GM21576 (cell line): ENCODE measurements around the gene NAGPA.

Experiments used
- ATAC-seq: cut with Tn5 transposase; IDR thresholded peaks from one replicate; pipeline ENCODE4 v1.9.1; 2021; ENCODE audit warnings: mild to moderate bottlenecking, moderate library complexity; ENCODE audit not compliant: unreplicated experiment

NAGPA gene

GRCh38 chr16:5028950-5029475, 4.7 kb downstream of the NAGPA start:
- no peak for ATAC-seq

GRCh38 chr16:5027575-5028235, 6.0 kb downstream of the NAGPA start:
- no peak for ATAC-seq

GRCh38 chr16:5027086-5027485, 6.6 kb downstream of the NAGPA start:
- no peak for ATAC-seq

DNA sequence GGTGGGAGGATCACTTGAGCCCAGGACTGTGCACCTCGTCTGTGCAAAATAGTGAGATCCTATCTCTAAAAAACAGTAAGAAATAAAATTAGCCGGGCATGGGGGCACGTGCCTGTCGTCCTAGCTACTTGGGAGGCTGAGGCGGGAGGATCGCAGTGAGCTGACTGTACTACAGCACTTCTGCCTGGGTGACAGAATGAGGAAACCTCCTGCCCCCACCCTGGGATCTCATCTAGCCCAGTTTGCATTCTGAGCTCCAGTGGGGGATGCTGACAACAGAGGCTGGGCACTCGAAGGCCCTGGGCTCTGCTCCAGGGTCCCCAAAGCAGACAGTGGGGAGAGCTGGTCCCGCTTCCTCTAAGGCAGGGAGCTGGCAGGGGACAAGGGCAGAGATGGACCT, 7.1 kb downstream of the NAGPA start:
- ATAC-seq: no peak

DNA sequence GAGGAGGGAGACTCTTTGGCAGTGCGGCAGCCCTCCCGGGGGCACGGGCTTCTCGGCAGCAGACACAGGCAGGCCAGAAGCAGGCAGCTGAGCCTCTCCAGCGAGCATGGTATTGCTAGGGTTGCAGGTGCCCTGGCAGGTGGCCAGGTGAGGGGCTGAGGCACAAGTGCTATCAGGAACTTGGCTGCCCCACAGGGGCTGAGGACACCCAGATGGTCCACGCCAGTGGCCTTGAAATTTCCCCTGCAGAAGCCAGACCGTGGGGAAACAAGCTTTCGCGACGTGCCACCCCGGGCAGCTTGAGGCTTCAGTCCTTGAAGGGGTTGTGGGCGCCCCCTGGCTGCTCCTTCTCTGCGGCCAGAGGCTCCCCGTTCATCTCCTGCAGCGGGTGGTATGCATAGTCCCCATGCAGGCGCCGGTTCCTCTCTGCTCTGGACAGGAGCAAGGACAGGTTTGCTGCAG, 8.5 kb downstream of the NAGPA start:
- no peak for ATAC-seq

DNA sequence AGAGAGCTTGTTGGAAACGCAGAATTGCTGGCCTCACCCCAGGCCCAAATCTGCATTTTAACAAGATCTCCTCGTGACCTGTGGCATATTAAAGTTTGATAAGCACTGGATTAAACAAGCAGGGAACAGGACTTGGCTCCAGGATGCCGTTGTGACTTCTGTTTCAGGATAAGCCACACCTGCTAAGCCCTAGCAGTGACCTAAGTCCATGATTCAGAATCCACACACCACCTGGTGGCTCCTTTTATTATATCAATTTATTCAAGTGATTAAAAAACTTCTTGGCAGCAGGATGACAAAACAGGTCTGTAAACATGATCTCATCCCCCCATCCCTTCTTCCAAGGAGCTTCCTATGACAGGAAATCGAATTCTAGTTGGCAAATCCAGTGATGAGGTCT, 9.1 kb downstream of the NAGPA start:
- no peak for ATAC-seq

DNA sequence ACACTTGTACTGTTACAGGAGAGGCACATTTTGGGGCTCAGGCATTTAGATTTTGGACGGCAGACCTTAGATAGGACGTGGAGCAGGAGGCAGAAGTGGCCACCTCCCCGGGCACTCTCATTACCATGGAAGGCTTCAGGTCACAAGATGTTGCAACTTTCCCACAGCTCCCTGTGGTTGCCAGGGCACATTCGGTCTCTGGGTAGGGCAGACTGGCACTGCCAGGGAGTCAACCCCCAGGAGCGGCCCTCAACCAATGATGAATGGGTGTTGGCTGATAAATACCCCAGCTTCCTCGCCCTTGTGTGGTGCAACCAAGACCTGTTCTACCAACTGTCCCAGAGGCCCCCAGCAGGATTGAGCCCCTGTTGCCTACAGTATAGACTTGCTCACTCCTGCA, 11.2 kb downstream of the NAGPA start:
- no peak for ATAC-seq

GRCh38 chr16:5020551-5020950, 13.2 kb downstream of the NAGPA start:
- no peak for ATAC-seq

DNA sequence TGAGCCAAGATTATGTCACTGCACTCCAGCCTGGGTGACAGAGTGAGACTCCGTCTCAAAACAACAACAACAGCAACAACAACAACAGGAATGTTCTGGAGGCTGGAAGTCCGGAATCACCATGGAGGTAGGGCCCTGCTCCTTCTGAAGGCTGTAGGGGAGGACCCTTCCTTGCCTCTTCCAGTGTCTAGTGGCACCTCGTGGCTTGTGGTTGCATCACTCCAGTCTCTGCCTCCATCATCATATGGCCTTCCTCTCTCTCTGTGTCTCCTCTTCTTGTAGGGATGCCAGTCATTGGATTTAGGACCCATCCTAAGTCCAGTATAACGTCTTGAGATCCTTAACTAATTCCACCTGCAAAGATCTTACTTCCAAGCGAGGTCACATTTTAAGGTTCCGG, 14.0 kb downstream of the NAGPA start:
- ATAC-seq: no peak

DNA sequence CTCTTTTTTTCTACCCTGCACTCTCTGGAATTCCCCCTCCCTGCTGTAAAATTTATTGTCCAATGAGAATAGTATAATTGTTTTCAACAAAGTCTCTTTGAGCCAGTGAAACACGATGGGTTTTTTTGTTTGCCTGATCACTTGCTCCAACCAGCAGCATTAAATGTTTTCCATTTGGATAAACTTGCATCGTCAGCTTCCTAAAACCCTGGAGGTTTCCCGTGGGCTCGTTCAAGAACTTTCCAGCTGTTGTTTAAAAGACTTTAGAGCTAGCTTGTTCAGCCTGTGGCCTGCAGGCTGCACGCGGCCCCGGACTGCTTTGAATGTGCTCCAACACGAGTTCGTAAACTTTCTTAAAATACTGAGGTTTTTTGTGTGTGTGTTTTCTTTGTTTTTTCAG, 14.9 kb downstream of the NAGPA start:
- ATAC-seq: no peak

- ATAC-seq: no peak
Observed at GRCh38 chr16:5017678-5017969, 16.1 kb downstream of the NAGPA start.

DNA sequence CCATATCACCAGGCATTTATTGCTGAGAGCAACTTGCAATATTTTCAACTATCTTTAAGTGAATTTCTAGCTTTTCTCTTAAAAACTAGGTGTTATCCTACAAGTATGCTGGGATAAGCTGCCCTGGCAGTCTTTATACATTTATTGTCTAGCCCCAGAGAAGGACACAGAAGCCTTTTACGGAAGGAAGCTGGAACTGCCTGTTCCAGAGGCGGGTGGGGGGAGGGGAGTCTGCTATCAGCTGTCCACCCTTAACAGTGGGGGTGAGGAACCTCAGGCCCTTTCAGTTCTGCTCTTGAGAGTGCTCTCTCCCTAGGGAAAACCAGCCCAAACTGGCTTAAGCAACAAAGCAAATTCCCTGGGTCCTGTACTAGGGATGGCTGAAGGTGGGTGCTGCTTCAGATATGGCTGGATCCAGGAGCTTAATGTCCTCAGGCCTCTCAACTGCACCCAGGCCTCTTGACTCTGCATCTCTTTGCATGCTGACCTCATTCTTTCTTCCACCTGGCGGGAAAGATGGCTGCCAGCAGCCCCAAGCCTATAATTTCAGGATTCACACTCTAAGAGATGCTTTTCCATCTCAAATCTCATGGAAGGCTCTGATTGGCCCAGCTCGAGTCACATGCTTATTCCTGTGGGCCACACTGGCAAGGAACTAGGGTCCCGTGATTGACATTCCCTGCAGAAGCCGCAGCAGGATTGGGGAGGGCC, 16.6 kb downstream of the NAGPA start:
- no peak for ATAC-seq

- ATAC-seq: no peak
Observed at GRCh38 chr16:5015887-5016286, 17.8 kb downstream of the NAGPA start.

GRCh38 chr16:5015351-5015750, 18.4 kb downstream of the NAGPA start:
- no peak for ATAC-seq

GRCh38 chr16:5012887-5013286, 20.8 kb downstream of the NAGPA start:
- ATAC-seq: no peak

- no peak for ATAC-seq
Observed at GRCh38 chr16:5011637-5012036, 22.1 kb downstream of the NAGPA start.

- no peak for ATAC-seq
Observed at GRCh38 chr16:5010576-5011329, 23.0 kb downstream of the NAGPA start.

- no peak for ATAC-seq
Observed at GRCh38 chr16:5008311-5008731, 25.4 kb downstream of the NAGPA start.

DNA sequence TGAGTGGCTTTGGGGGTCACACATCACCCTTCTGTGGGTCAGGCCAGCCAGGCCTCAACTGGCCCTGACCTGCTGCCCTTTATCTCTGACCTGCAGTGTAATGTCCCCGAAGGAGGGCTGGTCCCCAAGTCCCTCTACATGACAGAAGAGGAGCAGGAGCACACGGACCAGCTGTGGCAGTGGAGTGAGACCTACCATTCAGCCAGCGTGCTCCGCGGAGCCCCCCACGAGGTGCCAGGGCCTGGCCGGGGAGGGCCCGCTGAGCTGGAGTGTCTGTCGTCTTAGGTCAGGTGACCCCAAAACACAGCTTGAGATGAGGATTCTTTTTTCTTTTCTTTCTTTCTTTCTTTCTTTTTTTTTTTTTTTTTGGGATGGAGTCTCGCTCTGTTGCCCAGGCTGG, 26.5 kb downstream of the NAGPA start:
- ATAC-seq: no peak

DNA sequence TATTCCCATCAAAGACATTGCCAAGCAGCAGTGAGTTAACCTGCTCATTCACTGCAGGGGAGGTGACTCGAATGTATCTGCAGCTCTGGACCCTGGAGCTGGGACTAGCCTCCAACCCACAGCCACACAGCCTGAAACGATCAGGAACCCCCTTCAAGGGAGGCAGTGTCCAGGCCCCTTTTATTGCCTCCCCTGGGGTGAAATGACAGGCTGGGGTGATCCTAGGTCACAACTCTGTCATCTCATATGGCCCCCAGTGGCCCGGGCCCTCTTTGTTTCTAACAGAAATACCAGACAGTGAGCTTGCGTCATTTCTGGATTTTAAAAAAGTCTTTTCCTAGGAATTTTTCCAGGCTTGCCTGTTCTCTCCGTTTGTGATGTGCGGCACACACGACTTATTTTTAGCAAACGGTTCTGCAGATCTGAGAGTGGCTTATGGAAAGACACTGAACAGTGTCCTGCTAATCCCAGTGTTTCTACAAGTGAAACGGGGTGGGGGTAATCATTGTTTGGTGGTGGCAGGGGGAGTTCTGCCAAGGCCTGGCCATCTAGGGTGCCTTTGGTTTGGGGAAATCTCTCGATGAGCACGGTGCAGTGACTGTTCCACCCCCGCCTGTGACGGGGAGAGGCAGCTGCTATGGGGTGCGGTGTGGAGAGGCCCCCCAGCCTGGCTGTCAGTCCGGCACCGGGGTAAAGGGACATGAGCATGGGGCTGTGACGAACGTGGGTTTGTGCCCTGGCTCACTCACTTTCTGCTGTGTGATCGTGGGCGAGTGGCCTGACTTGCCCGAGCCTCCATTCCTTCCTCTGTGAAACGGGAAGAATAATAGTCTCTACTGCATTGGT, 27.2 kb downstream of the NAGPA start:
- no peak for ATAC-seq

DNA sequence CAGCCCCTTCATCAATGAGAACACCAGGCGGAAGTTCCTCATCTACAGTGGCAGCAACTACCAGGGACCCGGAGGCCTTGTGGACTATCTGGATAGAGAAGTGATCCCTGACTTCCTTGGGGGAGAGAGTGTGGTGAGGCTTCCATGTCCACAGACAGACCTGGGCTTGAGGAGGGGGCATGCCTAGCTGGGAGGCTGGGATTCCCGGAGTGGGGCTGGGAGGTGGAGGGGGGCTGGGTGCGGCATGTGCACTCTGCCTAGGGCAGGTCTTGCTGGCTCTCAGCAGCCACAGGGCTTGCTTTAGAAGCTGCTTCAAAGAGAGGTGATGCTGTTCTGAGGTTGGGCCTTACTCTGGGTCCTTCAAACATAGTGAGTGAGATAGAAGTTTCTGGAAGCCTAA, 27.8 kb downstream of the NAGPA start:
- ATAC-seq: no peak
